NT2/D1 (cell line): ENCODE measurements around the gene NGRN.
"Not testable (repeated sequence)": the region's sequence is repeated elsewhere in the genome, so short reads cannot be mapped to it uniquely, and the experiment has no call there.

Experiments used
- DNase-seq: peaks from one replicate; pipeline ENCODE4 v3.0.0-alpha.2; 2011; ENCODE audit warnings: low read depth, low spot score
- H3K27me3 ChIP-seq: 2 replicates; pipeline ENCODE4 v1.6.0; 2011; ENCODE audit warnings: mild to moderate bottlenecking; ENCODE audit not compliant: insufficient read length, insufficient read depth
- H3K36me3 ChIP-seq: 2 replicates; pipeline ENCODE4 v1.6.1; 2011; ENCODE audit warnings: mild to moderate bottlenecking, low read length, mixed read lengths; ENCODE audit not compliant: insufficient read depth, insufficient read length
- H3K4me1 ChIP-seq: 2 replicates; pipeline ENCODE4 v1.5.1; 2011; ENCODE audit not compliant: insufficient read depth, insufficient read length
- H3K4me3 ChIP-seq: 2 replicates; pipeline ENCODE4 v1.5.1; 2011; ENCODE audit warnings: low read depth; ENCODE audit not compliant: insufficient read length
- H3K9ac ChIP-seq: 2 replicates; pipeline ENCODE4 v1.6.0; 2011; ENCODE audit warnings: low read depth; ENCODE audit not compliant: insufficient read length
- H3K9me3 ChIP-seq: 2 replicates; pipeline ENCODE4 v1.5.1; 2011; ENCODE audit warnings: mild to moderate bottlenecking, low read length; ENCODE audit not compliant: insufficient read depth
- SUZ12 ChIP-seq: IDR thresholded peaks from 2 replicates; pipeline ENCODE4 v1.6.1; 2011; ENCODE audit not compliant: insufficient read length, insufficient read depth; ENCODE audit errors: extremely low read depth
- YY1 ChIP-seq: IDR thresholded peaks from 2 replicates; pipeline ENCODE4 v1.6.1; 2011; ENCODE audit not compliant: insufficient read length, insufficient read depth
- ZNF274 ChIP-seq: IDR thresholded peaks from 2 replicates; pipeline ENCODE4 v1.6.1; 2011; ENCODE audit warnings: mild to moderate bottlenecking, low read depth, low read length

The NGRN gene

DNA sequence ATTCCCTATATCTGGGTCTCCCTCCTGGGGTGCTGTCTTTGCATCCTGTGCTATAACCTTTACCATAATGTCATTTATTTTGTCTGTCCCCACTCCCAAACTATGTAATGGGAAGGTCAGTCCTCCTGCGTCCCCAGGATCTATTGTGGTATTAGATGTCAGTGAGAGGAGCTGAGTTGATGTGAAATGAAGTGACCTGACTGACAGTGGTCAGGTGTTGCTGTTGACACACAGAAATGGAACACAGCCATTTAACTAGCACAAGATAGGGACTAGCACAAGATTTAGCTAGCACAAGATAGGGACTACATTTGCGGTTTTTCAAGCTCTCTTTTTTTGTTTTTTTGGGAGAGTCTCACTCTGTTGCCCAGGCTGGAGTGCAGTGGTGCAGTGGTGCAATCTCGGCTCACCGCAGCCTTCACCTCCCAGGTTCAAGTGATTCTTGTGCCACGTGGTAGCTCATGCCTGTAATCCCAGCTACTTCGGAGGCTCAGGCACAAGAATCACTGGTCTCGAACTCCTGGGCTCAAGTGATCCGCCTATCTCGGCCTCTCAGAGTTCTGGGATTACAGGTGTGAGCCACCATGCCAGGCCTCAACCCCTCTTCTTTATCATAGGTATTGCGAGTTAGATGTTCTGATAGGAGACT is 5.2 kb downstream of the NGRN start:
- no peak for DNase-seq
- Histone ChIP-seq H3K9me3 (no peaks in the 10 kb centered on the region), H3K9ac (no peak overlapping the region), H3K27me3 (no peaks in the 10 kb centered on the region), H3K36me3 (peaks cover 80% of the 10 kb centered on the region), H3K4me1 (no peaks in the 10 kb centered on the region), H3K4me3 (no peak overlapping the region)
- TF ChIP-seq YY1 (no peak), SUZ12 (no peak), ZNF274 (no peak)

DNA sequence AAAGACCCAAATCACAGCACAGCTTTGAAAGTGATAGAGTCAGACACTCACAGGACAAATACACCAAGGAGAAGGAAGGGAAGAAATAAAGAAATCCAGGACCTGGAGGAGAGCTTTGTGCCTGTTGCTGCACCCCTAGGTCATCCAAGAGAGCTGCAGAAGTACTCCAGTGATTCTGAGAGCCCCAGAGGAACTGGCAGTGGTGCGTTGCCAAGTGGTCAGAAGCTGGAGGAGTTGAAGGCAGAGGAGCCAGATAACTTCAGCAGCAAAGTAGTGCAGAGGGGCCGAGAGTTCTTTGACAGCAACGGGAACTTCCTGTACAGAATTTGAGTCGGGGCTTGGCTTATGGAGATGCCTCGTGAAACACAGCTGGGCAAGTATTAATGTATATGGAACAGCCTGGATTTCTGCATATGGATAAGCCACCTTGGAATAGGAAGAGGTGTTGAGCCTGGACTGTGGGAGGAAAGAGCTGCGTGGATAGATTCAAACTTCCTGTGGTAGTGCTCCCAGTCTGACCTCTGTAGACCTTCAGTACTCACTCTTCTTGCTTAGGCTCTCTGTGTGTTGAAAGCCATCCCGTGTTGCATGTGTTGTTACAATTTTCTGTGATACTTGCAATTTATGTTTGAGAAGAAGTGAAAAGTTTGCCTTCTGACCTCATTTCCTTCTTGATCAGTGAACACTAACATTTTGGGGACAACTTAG is 6.1 kb downstream of the NGRN start:
- TF ChIP-seq YY1 = no peak
- Histone ChIP-seq H3K36me3 (peaks cover 81% of the 10 kb centered on the region), H3K9ac (no peak overlapping the region), H3K9me3 (no peaks in the 10 kb centered on the region), H3K27me3 (no peaks in the 10 kb centered on the region), H3K4me1 (no peaks in the 10 kb centered on the region), H3K4me3 (no peak overlapping the region)
- no peak for DNase-seq

DNA sequence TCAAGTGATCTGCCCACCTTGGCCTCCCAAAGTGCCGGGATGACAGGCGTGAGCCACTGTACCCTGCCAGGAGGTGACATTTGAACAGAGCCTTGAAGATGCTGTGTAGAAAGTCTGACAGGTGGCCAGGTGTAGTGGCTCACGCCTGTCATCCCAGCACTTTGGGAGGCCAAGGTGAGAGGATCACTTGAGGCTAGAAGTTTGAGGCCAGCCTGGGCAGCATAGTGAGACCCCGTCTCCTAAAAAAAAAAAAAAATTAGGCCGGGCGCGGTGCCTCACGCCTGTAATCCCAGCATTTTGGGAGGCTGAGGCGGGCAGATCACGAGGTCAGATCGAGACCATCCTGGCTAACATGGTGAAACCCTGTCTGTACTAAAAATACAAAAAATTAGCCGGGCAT is 13.0 kb downstream of the NGRN start:
- H3K27me3 ChIP-seq, H3K4me3 ChIP-seq, H3K4me1 ChIP-seq, H3K9ac ChIP-seq, H3K9me3 ChIP-seq, DNase-seq: not testable (repeated sequence)
- peaks cover 17% of the 10 kb centered on the region for H3K36me3 ChIP-seq

DNA sequence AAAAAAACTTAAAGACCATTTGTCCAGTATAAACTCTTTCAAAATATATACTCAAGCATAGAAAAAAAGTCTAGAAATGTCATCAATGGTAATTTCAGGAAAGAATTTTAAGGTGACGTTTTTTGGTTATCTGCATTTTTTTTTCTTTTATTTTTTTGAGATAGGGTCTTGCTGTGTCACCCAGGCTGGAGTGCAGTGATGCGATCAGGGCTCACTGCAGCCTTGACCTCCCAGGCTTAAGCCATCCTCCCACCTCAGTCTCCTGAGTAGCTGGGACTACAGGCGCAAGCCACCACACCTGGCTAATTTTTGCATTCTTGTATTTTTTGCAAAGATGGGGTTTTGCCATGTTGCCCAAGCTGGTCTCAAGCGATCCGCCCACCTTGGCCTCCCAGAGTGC is 15.3 kb downstream of the NGRN start:
- not testable (repeated sequence) for H3K9me3 ChIP-seq, H3K36me3 ChIP-seq, H3K9ac ChIP-seq, H3K27me3 ChIP-seq, H3K4me1 ChIP-seq, DNase-seq, H3K4me3 ChIP-seq

DNA sequence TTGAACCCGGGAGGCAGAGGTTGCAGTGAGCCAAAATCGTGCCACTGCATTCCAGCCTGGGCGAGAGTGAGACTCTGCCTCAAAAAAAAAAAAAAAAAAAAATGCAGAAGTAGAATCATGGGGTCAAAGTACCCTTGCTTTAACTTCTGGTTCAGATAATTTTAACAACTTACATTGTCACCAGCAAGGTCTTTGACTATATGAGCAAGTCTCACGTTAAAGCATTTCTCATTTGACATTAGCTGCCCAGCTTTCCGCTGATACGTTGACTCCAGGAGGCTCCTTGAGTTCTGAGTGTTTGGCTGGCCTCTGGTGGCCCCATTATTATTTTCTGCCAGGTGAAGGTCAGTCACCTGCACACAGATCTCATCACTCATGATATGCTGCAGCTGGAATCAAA is 16.2 kb downstream of the NGRN start:
- not testable (repeated sequence) for H3K9ac ChIP-seq, H3K4me3 ChIP-seq, H3K4me1 ChIP-seq, DNase-seq, H3K27me3 ChIP-seq, H3K36me3 ChIP-seq, H3K9me3 ChIP-seq

DNA sequence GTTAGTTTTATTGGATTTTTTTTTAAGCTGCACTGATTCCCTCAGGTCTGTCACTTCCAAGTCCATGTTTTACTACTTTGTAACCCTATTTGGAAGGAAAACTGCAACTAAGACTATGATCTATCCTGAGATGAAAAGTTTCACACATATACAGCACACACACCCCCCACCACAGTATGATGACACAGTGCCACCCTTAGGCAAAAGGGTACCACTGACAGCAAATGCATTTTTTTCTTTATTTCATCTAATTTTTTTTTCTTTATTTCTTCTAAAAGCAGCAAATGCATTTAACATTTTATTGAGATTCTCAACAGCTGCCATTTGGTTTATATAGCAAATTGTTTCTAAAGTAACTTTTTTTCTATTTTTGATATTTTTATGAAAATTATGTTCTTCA is 21.2 kb downstream of the NGRN start:
- no peak overlapping the region for H3K9ac ChIP-seq
- no peak for DNase-seq
- no peaks in the 10 kb centered on the region for H3K27me3 ChIP-seq

DNA sequence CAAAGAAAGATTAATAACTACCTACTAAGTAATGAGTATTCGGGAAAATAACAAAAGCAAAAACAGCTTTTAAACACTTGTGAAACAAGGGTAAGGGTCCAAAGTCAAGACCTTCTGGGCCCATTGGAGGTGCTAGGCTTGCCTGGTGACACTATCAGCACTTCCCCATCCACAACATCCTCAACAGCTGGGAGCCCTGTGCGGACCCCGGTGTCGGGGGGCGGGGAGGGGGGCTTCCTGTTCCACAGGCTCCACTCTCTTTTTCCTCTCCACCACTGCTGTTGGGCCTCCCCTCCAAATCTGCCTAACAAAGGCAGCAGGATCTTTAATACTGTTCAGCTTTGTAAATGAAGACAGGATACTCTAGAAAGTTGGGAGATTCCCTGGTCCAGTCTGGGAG is 21.6 kb downstream of the NGRN start:
- Histone ChIP-seq H3K9me3 (peaks cover 8% of the 10 kb centered on the region), H3K4me3 (no peak overlapping the region), H3K27me3 (no peaks in the 10 kb centered on the region), H3K4me1 (no peaks in the 10 kb centered on the region), H3K36me3 (no peaks in the 10 kb centered on the region), H3K9ac (no peak overlapping the region)
- DNase-seq = peak; percentile 42
- TF ChIP-seq YY1 (no peak), SUZ12 (no peak), ZNF274 (no peak)

More for the DNA sequence above, 21.2 kb downstream of the NGRN start:
- TF ChIP-seq SUZ12 (no peak), ZNF274 (no peak), YY1 (no peak)
- H3K4me3 ChIP-seq = no peak overlapping the region
- H3K9me3 ChIP-seq = peaks cover 4% of the 10 kb centered on the region
- H3K4me1 ChIP-seq = no peaks in the 10 kb centered on the region
- no peaks in the 10 kb centered on the region for H3K36me3 ChIP-seq

DNA sequence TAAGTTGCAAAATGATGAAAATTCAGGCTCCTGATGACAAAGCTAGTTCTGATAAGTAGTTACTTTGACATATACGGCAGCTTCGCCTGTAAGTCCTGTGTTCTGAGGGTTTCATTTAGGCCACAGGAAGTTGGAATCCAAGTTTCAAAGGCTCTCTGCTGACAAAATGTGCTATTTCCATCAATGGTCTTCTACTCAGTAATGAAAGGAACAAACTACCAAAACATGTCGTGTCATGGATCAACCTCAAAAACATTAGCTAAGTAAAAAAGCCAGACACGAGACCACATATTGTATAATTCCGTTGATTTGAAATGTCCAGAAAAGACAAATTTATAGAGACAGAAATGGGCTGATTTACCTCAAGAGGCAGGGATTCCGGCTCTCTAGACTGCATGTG is 22.5 kb downstream of the NGRN start:
- TF ChIP-seq SUZ12 (no peak), ZNF274 (no peak)
- H3K9ac ChIP-seq = no peak overlapping the region
- no peak overlapping the region for H3K4me3 ChIP-seq
- H3K36me3 ChIP-seq = no peaks in the 10 kb centered on the region
- H3K27me3 ChIP-seq = no peaks in the 10 kb centered on the region
- H3K4me1 ChIP-seq = no peaks in the 10 kb centered on the region
- no peak for DNase-seq
- peaks cover 8% of the 10 kb centered on the region for H3K9me3 ChIP-seq
